CD4-positive, alpha-beta memory T cell (primary cell): Measurements from ENCODE around the gene ATP8A1. TPM values are rescaled to one million over a fixed set of nuclear protein-coding genes. Genes with fewer than 3 reads are reported as not detected.
"Not testable (repeated sequence)": the region's sequence is repeated elsewhere in the genome, so short reads cannot be mapped to it uniquely, and the experiment has no call there.

Experiments used
- CTCF ChIA-PET: fragments of 350-600 bp; sonication (Branson Sonifier 250); formaldehyde crosslinking; loops from one replicate; lab custom pipeline; 2021; ENCODE audit warnings: inconsistent platforms; ENCODE audit not compliant: partially characterized antibody; lab: Charles Lee
- POLR2A ChIA-PET: fragments of 350-600 bp; sonication (Branson Sonifier 250); formaldehyde crosslinking; loops from one replicate; lab custom pipeline; 2021; ENCODE audit not compliant: partially characterized antibody; lab: Charles Lee
- DNase-seq, 5 donors: peaks; one replicate each; pipeline versions ENCODE4 v3.0.0 to v3.0.0-alpha.2; 2020 to 2022; ENCODE audit warnings: mixed read lengths in 1 of 5
- H3K27ac ChIP-seq: one replicate; pipeline ENCODE4 v1.7.0; 2013; ENCODE audit warnings: low read depth, low read length
- H3K27me3 ChIP-seq: 2 replicates; pipeline ENCODE4 v1.7.0; 2013; ENCODE audit warnings: mild to moderate bottlenecking, low read length, moderate library complexity; ENCODE audit not compliant: insufficient read depth
- H3K36me3 ChIP-seq: 2 replicates; pipeline ENCODE4 v1.7.0; 2013; ENCODE audit warnings: mild to moderate bottlenecking, low read length, moderate library complexity; ENCODE audit not compliant: insufficient read depth
- H3K4me1 ChIP-seq: 2 replicates; pipeline ENCODE4 v1.7.0; 2013; ENCODE audit warnings: mild to moderate bottlenecking, low read length, moderate library complexity; ENCODE audit not compliant: insufficient read depth
- H3K4me3 ChIP-seq, 2 donors: one replicate each; pipeline ENCODE4 v1.7.0; 2013; ENCODE audit warnings: low read length in 2 of 2, mild to moderate bottlenecking in 1 of 2
- H3K9me3 ChIP-seq, 2 donors: one replicate each; pipeline ENCODE4 v1.7.0; 2013; ENCODE audit warnings: low read length in 2 of 2, control low read depth in 1 of 2; ENCODE audit not compliant: control insufficient read depth in 1 of 2
- H3K27ac Mint-ChIP-seq, 7 donors: one replicate each; pipeline ENCODE4 v1.8.0; 2020 to 2021; ENCODE audit warnings: mixed read lengths in 7 of 7, mild to moderate bottlenecking in 6 of 7, inconsistent platforms in 3 of 7, moderate library complexity in 3 of 7
- H3K27me3 Mint-ChIP-seq, 2 donors: one replicate each; pipeline ENCODE4 v1.8.0; 2020 to 2021; ENCODE audit warnings: mixed read lengths in 2 of 2
- H3K36me3 Mint-ChIP-seq, 2 donors: one replicate each; pipeline ENCODE4 v1.8.0; 2020 to 2021; ENCODE audit warnings: mixed read lengths in 2 of 2, inconsistent platforms in 1 of 2, mild to moderate bottlenecking in 1 of 2
- H3K4me1 Mint-ChIP-seq, 4 donors: one replicate each; pipeline ENCODE4 v1.8.0; 2020 to 2021; ENCODE audit warnings: mixed read lengths in 4 of 4, mild to moderate bottlenecking in 1 of 4
- H3K4me3 Mint-ChIP-seq, 8 donors: one replicate each; pipeline ENCODE4 v1.8.0; 2020 to 2021; ENCODE audit warnings: mixed read lengths in 8 of 8, mild to moderate bottlenecking in 7 of 8, moderate library complexity in 6 of 8, inconsistent platforms in 3 of 8
- H3K9me3 Mint-ChIP-seq, 8 donors: one replicate each; pipeline ENCODE4 v1.8.0; 2020 to 2021; ENCODE audit warnings: mixed read lengths in 8 of 8, mild to moderate bottlenecking in 5 of 8, inconsistent platforms in 3 of 8, moderate library complexity in 1 of 8
- intact Hi-C: fragments of 100-400 bp; cut with micrococcal nuclease; formaldehyde crosslinking; loops from one replicate; pipeline ENCODE4 v1.15.1; 2023
- polyA plus RNA-seq, 2 donors: library from polyadenylated mRNA; unstranded; fragments of 300-500 nt; fragmentation: Illumina TruSeq; gene quantifications; one replicate each; pipeline ENCODE4 v1.2.3, GENCODE V29; 2021
- total RNA-seq, 2 experiments: library from RNA; stranded (reverse); gene quantifications; one replicate each; pipeline ENCODE4 v1.2.3, GENCODE V29; 2021

The ATP8A1 gene
- total and polyA plus RNA-seq, 4 experiments from 2014 or later: 4.3 to 33.5 (median 17.7) TPM

- DNase-seq: no peak
- Histone ChIP-seq H3K9me3 (no peaks in the 10 kb centered on the region), H3K36me3 (no peaks in the 10 kb centered on the region), H3K27me3 (no peaks in the 10 kb centered on the region), H3K27ac (no peak overlapping the region), H3K4me1 (no peaks in the 10 kb centered on the region), H3K4me3 (no peak overlapping the region)
- H3K4me1 Mint-ChIP-seq: peaks cover 0 to 3% (median 0%) of the 10 kb centered on the region in 4 donors
- ChIA-PET CTCF (no interaction called here), POLR2A (no interaction called here)
- peak overlapping the region in 1 of 7 donors; percentile 63 for H3K27ac Mint-ChIP-seq
- intact Hi-C loops: no loop called here
- H3K4me3 Mint-ChIP-seq: no peak overlapping the region
- peaks cover 14 to 44% of the 10 kb centered on the region in 2 donors for H3K36me3 Mint-ChIP-seq
- no peaks in the 10 kb centered on the region for H3K27me3 Mint-ChIP-seq
- H3K9me3 Mint-ChIP-seq: peaks cover 0 to under 1% (median 0%) of the 10 kb centered on the region in 8 donors
Observed at GRCh38 chr4:42478946-42479345, 178.0 kb downstream of the ATP8A1 start.

GRCh38 chr4:42478509-42478908 lies 178.4 kb downstream of the ATP8A1 start:
- Mint-ChIP-seq H3K27me3 (no peaks in the 10 kb centered on the region), H3K4me1 (peaks cover 0 to 3% (median 0%) of the 10 kb centered on the region in 4 donors), H3K9me3 (peaks cover 0 to 2% (median 0%) of the 10 kb centered on the region in 8 donors), H3K27ac (peak overlapping the region in 1 of 7 donors; percentile 63), H3K4me3 (no peak overlapping the region), H3K36me3 (peaks cover 10 to 41% of the 10 kb centered on the region in 2 donors)
- CTCF ChIA-PET: no interaction called here
- DNase-seq: no peak
- Histone ChIP-seq H3K27me3 (no peaks in the 10 kb centered on the region), H3K36me3 (no peaks in the 10 kb centered on the region), H3K4me3 (no peak overlapping the region), H3K4me1 (no peaks in the 10 kb centered on the region), H3K27ac (no peak overlapping the region), H3K9me3 (no peaks in the 10 kb centered on the region)
- intact Hi-C loops: no loop called here
- POLR2A ChIA-PET: no interaction called here

- H3K4me3 Mint-ChIP-seq: peak overlapping the region in 1 of 8 donors; percentile 4
- no peak for DNase-seq
- H3K27me3 ChIP-seq: no peaks in the 10 kb centered on the region
- no peaks in the 10 kb centered on the region for H3K36me3 ChIP-seq
- H3K9me3 Mint-ChIP-seq: peaks cover 0 to 2% (median 0%) of the 10 kb centered on the region in 8 donors
- POLR2A ChIA-PET: no interaction called here
- H3K36me3 Mint-ChIP-seq: peaks cover 8 to 52% of the 10 kb centered on the region in 2 donors
- H3K27me3 Mint-ChIP-seq: no peaks in the 10 kb centered on the region
- no peaks in the 10 kb centered on the region for H3K9me3 ChIP-seq
- peaks cover 0 to 1% (median 0%) of the 10 kb centered on the region in 4 donors for H3K4me1 Mint-ChIP-seq
- no peak overlapping the region for H3K4me3 ChIP-seq
- intact Hi-C loops: no loop called here
- CTCF ChIA-PET: interaction anchor here (1.3 kb wide), 1 partner anchor 45 kb away, joined by 3 read pairs; no protein-coding TSS in a partner anchor
- H3K4me1 ChIP-seq: no peaks in the 10 kb centered on the region
- no peak overlapping the region for H3K27ac ChIP-seq
- H3K27ac Mint-ChIP-seq: peak overlapping the region in 1 of 7 donors; percentile 5
Observed at GRCh38 chr4:42474406-42474805, 182.5 kb downstream of the ATP8A1 start.

- Mint-ChIP-seq H3K27me3 (no peaks in the 10 kb centered on the region), H3K36me3 (peaks cover 5 to 47% of the 10 kb centered on the region in 2 donors), H3K9me3 (peaks cover 0 to 2% (median 0%) of the 10 kb centered on the region in 8 donors), H3K27ac (no peak overlapping the region), H3K4me1 (no peaks in the 10 kb centered on the region), H3K4me3 (peak overlapping the region in 1 of 8 donors; percentile 18)
- POLR2A ChIA-PET: no interaction called here
- H3K4me3 ChIP-seq: no peak overlapping the region
- no peaks in the 10 kb centered on the region for H3K36me3 ChIP-seq
- CTCF ChIA-PET: interaction anchor here (1.3 kb wide), 1 partner anchor 46 kb away, joined by 3 read pairs; no protein-coding TSS in a partner anchor
- H3K27me3 ChIP-seq: no peaks in the 10 kb centered on the region
- H3K9me3 ChIP-seq: no peaks in the 10 kb centered on the region
- intact Hi-C loops: no loop called here
- no peak for DNase-seq
- no peak overlapping the region for H3K27ac ChIP-seq
- no peaks in the 10 kb centered on the region for H3K4me1 ChIP-seq
Observed at GRCh38 chr4:42473071-42473684, 183.7 kb downstream of the ATP8A1 start.

DNA sequence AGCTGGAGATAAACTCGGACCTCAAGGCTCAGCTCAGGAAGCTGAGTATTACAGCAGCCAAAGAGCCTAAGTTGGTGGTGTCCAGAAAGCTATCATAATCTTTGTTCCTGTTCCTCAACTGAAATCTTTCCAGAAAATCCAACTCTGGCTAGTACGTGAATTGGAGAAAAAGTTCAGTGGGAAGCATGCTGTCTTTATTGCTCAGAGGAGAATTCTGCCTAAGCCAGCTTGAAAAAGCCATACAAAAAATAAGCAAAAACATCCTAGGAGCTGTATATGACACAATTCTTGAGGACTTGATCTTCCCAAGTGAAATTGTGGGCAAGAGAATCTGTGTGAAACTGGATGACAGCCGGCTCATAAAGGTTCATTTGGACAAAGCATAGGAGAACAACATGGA lies 185.0 kb downstream of the ATP8A1 start:
- DNase-seq: no peak
- Histone ChIP-seq H3K36me3 (no peaks in the 10 kb centered on the region), H3K9me3 (no peaks in the 10 kb centered on the region), H3K4me1 (no peaks in the 10 kb centered on the region), H3K27me3 (no peaks in the 10 kb centered on the region), H3K27ac (no peak overlapping the region), H3K4me3 (no peak overlapping the region)
- Mint-ChIP-seq H3K36me3 (peaks cover 9 to 47% of the 10 kb centered on the region in 2 donors), H3K9me3 (peaks cover 0 to 2% (median 0%) of the 10 kb centered on the region in 8 donors), H3K27me3 (no peaks in the 10 kb centered on the region), H3K27ac (no peak overlapping the region), H3K4me3 (no peak overlapping the region), H3K4me1 (no peaks in the 10 kb centered on the region)
- intact Hi-C loops: no loop called here
- CTCF ChIA-PET: interaction anchor here (1.3 kb wide), 1 partner anchor 13 kb away, joined by 3 read pairs; no protein-coding TSS in a partner anchor
- POLR2A ChIA-PET: no interaction called here

GRCh38 chr4:42470023-42470422 lies 186.9 kb downstream of the ATP8A1 start:
- H3K9me3 Mint-ChIP-seq: peaks cover 0 to 2% (median 0%) of the 10 kb centered on the region in 8 donors
- Histone ChIP-seq H3K27me3 (no peaks in the 10 kb centered on the region), H3K27ac (no peak overlapping the region), H3K9me3 (no peaks in the 10 kb centered on the region), H3K36me3 (no peaks in the 10 kb centered on the region), H3K4me1 (no peaks in the 10 kb centered on the region), H3K4me3 (no peak overlapping the region)
- no peaks in the 10 kb centered on the region for H3K27me3 Mint-ChIP-seq
- H3K27ac Mint-ChIP-seq: no peak overlapping the region
- CTCF ChIA-PET: no interaction called here
- DNase-seq: no peak
- POLR2A ChIA-PET: no interaction called here
- H3K36me3 Mint-ChIP-seq: peaks cover 13 to 42% of the 10 kb centered on the region in 2 donors
- no peaks in the 10 kb centered on the region for H3K4me1 Mint-ChIP-seq
- H3K4me3 Mint-ChIP-seq: no peak overlapping the region
- intact Hi-C loops: no loop called here

DNA sequence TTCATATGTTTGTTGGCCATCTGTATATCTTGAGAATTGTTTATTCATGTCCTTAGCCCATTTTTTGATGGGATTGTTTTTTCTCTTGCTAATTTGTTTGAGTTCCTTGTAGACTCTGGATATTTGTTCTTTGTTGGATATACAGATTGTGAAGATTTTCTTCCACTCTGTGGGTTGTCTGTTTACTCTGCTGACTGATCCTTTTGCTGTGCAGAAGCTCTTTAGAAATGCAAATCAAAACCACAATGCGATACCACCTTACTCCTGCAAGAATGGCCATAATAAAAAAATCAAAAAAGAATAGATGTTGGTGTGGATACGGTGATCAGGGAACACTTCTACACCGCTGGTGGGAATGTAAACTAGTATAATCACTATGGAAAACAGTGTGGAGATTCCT lies 189.1 kb downstream of the ATP8A1 start:
- H3K27me3 ChIP-seq, H3K9me3 ChIP-seq, H3K27ac Mint-ChIP-seq, H3K9me3 Mint-ChIP-seq, CTCF ChIA-PET, DNase-seq, intact Hi-C loops, H3K4me3 Mint-ChIP-seq, H3K4me1 Mint-ChIP-seq, POLR2A ChIA-PET, H3K27me3 Mint-ChIP-seq, H3K36me3 ChIP-seq, H3K4me3 ChIP-seq, H3K4me1 ChIP-seq, H3K27ac ChIP-seq: not testable (repeated sequence)
- H3K36me3 Mint-ChIP-seq: peaks cover 24 to 45% of the 10 kb centered on the region in 2 donors
